ENCODE measurements around the gene SMU1. TPM values are rescaled to one million over a fixed set of nuclear protein-coding genes. Genes with fewer than 3 reads are reported as not detected.

The SMU1 gene
- total and polyA plus RNA-seq, 2 of the 13 experiments (the other 11 are each of a cell fraction or from before 2014, with no cell fraction given), result 12.9 to 36.6 TPM

DNA sequence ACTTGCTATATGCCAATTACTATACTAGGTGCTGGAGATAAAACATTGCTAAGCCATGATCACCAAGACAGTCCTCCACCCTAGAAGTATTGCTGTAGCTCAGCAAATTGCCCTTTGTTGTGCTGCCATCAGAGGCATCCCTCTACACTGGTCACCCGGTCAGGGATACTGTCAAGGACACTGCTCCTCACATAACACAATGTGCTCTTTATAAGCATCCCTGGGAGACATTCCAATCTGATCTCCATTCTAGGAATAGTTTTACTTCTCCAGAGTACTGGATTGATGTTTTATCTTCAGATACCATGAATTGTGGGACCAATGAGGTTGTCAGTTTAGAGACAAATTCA, 61.8 kb downstream of the SMU1 start (continued):
- peak; percentile 12; the same call in 1 of the 2 replicates for TF ChIP-seq ARID5B (CRISPR knock-in tag; IDR thresholded peaks at IDR 0.05)
- peak; percentile 50 for TF ChIP-seq ZNF263 (CRISPR knock-in tag; IDR thresholded peaks at IDR 0.05)
- no peak for TF ChIP-seq ZNF550 (CRISPR knock-in tag; IDR thresholded peaks at IDR 0.05; ENCODE audit: borderline replicate concordance)
- no peak for TF ChIP-seq ATAD3A (CRISPR knock-in tag; IDR thresholded peaks at IDR 0.05)
- no peak for TF ChIP-seq ZNF451 (CRISPR knock-in tag; IDR thresholded peaks at IDR 0.05)
- TF ChIP-seq KAT8 (CRISPR knock-in tag; IDR thresholded peaks at IDR 0.05), result no peak
- no peak for TF ChIP-seq KDM1A (CRISPR knock-in tag; IDR thresholded peaks at IDR 0.05)
- no peak for TF ChIP-seq CHCHD3 (CRISPR knock-in tag; IDR thresholded peaks at IDR 0.05)
- TF ChIP-seq ZFY (CRISPR knock-in tag; IDR thresholded peaks at IDR 0.05), result no peak
- TF ChIP-seq, protein P1, sequence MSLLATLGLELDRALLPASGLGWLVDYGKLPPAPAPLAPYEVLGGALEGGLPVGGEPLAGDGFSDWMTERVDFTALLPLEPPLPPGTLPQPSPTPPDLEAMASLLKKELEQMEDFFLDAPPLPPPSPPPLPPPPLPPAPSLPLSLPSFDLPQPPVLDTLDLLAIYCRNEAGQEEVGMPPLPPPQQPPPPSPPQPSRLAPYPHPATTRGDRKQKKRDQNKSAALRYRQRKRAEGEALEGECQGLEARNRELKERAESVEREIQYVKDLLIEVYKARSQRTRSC (CRISPR knock-in tag; IDR thresholded peaks at IDR 0.05; ENCODE audit: low read depth), result no peak
- TF ChIP-seq SRSF1 (optimal IDR thresholded peaks at IDR 0.05; ENCODE audit: low read depth, low read length), result no peak
- no peak for TF ChIP-seq ZNF75D (CRISPR knock-in tag; IDR thresholded peaks at IDR 0.05; ENCODE audit: borderline replicate concordance)
- TF ChIP-seq SATB2 (CRISPR knock-in tag; IDR thresholded peaks at IDR 0.05), result no peak
- TF ChIP-seq ZNF639 (CRISPR knock-in tag; conservative IDR thresholded peaks at IDR 0.05), result no peak
- TF ChIP-seq PHB2 (IDR thresholded peaks at IDR 0.05; ENCODE audit: partially characterized antibody), result no peak
- TF ChIP-seq, protein P2, sequence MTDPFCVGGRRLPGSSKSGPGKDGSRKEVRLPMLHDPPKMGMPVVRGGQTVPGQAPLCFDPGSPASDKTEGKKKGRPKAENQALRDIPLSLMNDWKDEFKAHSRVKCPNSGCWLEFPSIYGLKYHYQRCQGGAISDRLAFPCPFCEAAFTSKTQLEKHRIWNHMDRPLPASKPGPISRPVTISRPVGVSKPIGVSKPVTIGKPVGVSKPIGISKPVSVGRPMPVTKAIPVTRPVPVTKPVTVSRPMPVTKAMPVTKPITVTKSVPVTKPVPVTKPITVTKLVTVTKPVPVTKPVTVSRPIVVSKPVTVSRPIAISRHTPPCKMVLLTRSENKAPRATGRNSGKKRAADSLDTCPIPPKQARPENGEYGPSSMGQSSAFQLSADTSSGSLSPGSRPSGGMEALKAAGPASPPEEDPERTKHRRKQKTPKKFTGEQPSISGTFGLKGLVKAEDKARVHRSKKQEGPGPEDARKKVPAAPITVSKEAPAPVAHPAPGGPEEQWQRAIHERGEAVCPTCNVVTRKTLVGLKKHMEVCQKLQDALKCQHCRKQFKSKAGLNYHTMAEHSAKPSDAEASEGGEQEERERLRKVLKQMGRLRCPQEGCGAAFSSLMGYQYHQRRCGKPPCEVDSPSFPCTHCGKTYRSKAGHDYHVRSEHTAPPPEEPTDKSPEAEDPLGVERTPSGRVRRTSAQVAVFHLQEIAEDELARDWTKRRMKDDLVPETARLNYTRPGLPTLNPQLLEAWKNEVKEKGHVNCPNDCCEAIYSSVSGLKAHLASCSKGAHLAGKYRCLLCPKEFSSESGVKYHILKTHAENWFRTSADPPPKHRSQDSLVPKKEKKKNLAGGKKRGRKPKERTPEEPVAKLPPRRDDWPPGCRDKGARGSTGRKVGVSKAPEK (CRISPR knock-in tag; IDR thresholded peaks at IDR 0.05; ENCODE audit: borderline replicate concordance), result no peak
- TF ChIP-seq SOX13 (IDR thresholded peaks at IDR 0.05), result no peak
- peak in 1 of 2 experiments; percentile 32; a peak in 1 of 4 replicates for TF ChIP-seq SOX13 (CRISPR knock-in tag; conservative IDR thresholded peaks at IDR 0.05 in 1 of 2, IDR thresholded peaks at IDR 0.05 in 1 of 2)
- TF ChIP-seq CBX1 (IDR thresholded peaks at IDR 0.05; ENCODE audit: low read depth), result no peak
